GM21381 (cell line): Measurements from ENCODE around the gene PIK3R6.

Source experiments
- ATAC-seq: cut with Tn5 transposase; IDR thresholded peaks from one replicate; pipeline ENCODE4 v1.9.1; 2021; ENCODE audit warnings: mild to moderate bottlenecking, moderate library complexity; ENCODE audit not compliant: unreplicated experiment

Gene PIK3R6

DNA sequence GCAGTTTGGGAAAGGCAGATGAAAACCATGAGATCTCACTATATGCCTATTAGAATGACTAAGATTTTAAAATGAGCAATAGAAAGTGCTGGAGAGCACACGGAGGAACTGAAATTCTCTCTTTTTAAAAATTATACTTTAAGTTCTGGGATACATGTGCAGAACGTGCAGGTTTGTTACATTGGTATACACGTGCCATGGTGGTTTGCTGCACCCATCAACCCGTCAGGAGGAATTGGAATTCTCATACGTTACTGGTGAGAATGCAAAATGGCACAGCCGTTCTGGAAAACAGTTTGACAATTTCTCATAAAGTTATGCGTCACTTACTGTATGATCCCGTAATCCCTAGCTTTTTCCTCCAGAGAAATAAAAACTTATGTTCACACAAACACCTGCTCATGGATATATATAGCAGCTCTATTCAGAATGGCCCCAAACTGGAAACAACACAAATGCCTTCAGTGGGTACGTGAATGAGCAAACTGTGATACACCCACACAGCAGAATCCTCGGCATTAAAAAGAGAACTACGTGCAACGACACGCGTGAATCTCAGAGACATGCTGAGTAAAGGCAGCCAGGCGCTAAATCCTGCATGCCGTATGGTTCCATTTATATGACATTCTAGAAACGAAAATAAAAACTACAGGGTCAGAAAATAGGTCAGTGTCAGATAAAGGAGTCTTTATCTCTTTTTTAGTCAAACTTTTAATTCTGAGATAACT lies 11.8 kb downstream of the PIK3R6 start:
- ATAC-seq, result peak; percentile 33

- ATAC-seq, result no peak
Measured at GRCh38 chr17:8851600-8851999, 15.9 kb downstream of the PIK3R6 start.

DNA sequence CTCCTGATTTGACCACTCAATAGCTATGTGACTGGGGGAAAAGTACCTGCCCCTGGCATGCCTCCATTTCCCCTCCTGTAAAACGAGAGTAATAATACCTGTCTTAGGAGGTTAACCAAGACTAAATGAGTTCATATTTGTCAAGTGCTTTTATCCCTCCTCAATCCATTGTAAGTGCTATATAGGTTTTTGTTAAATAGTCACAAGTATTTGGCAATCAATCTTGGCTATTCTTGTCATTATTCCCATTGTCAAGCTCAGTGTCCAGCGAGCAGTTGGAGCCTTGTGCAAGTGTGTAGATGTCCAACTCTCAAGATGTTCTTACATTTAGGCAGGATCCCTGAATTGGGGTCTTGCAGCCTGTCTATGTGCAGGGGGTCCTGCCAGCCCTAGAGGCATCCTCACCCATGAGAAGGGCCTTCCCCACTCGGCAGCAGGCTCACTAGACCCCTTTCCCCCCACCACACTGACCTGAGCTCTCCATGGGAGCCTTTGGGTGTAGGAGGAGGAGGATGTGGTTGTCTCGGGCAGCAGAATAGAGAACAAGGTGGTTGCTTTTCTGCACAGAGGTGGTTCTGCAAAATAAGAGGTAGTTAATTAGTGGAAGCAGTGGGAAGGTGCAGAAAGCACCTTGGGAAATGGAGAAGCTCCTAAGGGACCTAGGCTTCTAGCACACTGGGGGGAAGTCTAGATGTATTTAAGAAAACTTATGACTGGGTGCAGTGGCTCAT lies 18.0 kb downstream of the PIK3R6 start:
- ATAC-seq, result no peak

DNA sequence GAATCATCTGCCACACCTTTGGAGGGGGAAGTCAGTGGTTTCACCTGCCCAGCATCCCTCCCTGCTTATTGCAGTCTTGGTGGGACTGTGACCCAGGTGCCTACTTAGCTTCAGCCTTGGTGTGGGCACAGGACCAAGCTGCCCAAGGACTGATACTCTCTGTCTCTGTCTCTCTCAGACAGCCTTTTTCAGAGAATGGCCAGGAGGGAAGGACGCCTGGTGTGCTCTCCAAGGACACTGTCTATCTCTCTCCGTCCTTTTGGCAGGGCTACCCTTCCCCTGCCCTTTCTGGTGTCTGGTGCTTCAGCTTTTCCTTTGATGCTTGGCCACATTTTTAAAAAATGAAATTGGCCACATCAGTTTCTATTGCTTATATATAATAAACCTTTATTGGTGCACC lies 19.6 kb downstream of the PIK3R6 start:
- no peak for ATAC-seq

- ATAC-seq, result no peak
Measured at GRCh38 chr17:8846768-8847211, 20.7 kb downstream of the PIK3R6 start.

- ATAC-seq, result no peak
Measured at GRCh38 chr17:8844229-8845218, 22.9 kb downstream of the PIK3R6 start.

DNA sequence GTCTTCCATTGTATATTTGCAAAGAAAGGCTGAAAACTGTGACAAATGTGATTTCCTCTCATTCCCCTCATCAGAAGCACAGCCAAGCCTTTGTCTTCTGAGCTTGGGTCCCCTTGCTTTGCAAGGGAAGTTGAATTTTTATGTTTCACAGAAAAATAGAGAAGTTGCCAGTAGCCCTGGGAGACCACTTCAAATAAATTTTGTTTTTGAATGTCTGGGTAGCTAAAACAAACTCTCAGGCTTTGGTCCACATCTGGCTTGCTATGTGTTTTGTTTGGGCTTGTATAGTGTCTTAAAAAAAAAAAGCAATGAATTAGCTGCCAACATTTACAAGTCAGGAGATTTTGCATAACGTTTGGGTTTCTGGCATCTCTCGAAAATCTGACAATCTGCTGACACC lies 24.1 kb downstream of the PIK3R6 start:
- ATAC-seq, result no peak

DNA sequence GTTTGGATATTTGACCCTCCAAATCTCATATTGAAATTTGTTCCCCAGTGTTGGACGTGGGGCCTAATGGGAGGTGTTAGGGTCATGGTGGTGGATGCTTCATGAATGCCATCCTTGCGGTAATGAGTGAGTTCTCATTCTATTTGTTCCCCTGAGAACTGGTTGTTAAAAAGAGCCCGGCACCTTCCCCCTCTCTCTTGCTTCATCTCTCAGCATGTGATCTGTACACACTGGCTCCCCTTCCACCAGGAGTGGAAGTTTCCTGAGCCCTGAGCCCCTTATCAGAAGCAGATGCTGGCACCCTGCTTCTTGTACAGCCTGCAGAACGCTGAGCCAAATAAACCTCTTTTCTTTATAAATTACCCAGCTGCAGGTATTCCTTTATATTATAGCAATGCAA lies 25.6 kb downstream of the PIK3R6 start:
- no peak for ATAC-seq

GRCh38 chr17:8839410-8839935 lies 28.0 kb downstream of the PIK3R6 start:
- ATAC-seq, result no peak

DNA sequence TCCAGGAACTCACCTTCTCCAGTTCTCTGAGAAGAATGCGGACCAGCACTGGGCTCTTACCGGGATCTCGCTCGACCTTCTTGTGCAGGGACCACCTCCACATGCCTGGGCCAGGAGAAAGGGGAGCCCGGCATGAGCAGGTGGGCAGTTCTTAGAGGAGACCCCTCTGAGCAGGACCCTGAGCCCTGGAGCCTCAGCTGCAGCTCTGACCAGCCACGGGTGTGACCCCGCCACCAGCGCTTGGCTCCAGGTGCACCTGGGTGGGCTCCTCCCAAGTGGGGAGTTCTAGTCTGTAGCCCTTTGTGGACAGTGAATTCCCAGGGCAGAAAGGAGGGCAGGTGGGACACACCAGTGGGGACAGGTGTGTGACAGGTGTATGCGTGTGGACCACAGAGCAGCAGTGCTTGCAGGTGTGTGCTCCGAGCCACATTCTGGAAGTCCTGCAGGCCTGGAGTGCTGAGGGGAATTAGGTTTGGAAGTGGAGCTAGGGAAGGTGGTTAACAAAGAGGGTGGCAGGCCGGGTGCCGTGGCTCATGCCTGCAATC lies 28.9 kb downstream of the PIK3R6 start:
- ATAC-seq, result no peak

- ATAC-seq, result no peak
Measured at GRCh38 chr17:8837563-8838075, 29.9 kb downstream of the PIK3R6 start.

DNA sequence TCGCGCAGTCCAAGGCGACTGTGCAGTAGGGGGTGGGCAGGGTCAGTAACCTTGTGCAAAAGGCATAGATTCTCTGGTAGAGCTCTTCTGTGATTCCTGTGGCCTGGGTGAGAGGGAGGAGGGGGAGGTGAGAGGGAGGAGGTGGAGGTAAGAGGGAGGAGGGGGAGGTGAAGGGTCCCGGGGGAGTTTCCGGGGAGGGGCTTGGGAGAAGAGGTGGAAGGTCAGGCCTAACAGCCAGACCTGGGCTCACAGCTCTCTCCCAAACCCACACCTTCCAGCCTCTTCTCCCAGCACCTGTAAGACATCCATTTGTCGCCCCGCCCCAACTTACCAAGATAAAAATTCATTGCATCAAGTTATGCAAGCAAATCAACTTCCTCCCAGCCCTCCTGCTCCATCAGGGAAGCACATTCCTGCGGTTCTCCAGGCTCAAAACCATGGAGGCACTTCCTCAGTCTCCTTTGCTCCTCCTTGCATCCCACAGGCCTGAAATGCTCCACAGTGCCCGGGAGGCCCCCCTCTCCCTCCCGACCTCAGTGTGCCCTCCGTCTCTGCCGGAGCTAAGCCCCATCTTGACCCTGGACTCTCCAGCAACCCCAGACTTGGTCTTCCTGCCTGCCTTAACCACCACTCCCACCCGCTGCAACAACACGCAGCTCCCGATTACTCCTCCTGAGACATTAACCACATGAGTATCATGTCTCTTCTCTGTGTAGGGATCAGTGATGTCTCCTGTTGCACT lies 30.5 kb downstream of the PIK3R6 start:
- ATAC-seq, result no peak

- no peak for ATAC-seq
Measured at GRCh38 chr17:8835631-8836364, 31.7 kb downstream of the PIK3R6 start.

- no peak for ATAC-seq
Measured at GRCh38 chr17:8835106-8835505, 32.4 kb downstream of the PIK3R6 start.

GRCh38 chr17:8832711-8833352 lies 34.6 kb downstream of the PIK3R6 start:
- ATAC-seq, result no peak

GRCh38 chr17:8831234-8831849 lies 36.1 kb downstream of the PIK3R6 start:
- no peak for ATAC-seq

DNA sequence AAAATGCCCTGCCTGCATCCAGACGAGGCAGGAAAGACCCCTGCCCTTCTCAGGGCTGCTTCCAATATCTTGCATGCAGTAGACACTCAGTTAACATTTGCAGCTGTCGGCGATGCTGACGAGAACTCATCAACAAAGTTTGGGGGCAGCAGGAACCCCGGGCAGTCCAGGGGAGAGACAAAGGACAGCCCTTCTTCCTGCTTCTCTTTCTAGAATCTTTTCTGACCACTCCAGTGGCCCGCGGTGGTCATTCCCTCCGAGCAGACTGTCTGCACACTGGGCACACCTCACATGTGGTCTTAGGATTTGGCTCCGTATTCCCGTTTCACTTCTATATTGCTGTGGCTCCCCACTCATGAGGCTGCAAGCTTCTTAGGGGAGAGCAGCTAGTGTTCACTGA lies 37.3 kb downstream of the PIK3R6 start:
- ATAC-seq, result no peak
